Activated effector memory CD4-positive, alpha-beta T cell treated with anti-CD3 and anti-CD28 coated beads, Interleukin-2, amount 50 U/mL, for 16 hours (primary cell): ENCODE measurements around the gene PLB1.

ENCODE experiments used
- DNase-seq: peaks from one replicate; pipeline ENCODE4 v3.0.0-alpha.2; 2020

Gene PLB1, protein sequence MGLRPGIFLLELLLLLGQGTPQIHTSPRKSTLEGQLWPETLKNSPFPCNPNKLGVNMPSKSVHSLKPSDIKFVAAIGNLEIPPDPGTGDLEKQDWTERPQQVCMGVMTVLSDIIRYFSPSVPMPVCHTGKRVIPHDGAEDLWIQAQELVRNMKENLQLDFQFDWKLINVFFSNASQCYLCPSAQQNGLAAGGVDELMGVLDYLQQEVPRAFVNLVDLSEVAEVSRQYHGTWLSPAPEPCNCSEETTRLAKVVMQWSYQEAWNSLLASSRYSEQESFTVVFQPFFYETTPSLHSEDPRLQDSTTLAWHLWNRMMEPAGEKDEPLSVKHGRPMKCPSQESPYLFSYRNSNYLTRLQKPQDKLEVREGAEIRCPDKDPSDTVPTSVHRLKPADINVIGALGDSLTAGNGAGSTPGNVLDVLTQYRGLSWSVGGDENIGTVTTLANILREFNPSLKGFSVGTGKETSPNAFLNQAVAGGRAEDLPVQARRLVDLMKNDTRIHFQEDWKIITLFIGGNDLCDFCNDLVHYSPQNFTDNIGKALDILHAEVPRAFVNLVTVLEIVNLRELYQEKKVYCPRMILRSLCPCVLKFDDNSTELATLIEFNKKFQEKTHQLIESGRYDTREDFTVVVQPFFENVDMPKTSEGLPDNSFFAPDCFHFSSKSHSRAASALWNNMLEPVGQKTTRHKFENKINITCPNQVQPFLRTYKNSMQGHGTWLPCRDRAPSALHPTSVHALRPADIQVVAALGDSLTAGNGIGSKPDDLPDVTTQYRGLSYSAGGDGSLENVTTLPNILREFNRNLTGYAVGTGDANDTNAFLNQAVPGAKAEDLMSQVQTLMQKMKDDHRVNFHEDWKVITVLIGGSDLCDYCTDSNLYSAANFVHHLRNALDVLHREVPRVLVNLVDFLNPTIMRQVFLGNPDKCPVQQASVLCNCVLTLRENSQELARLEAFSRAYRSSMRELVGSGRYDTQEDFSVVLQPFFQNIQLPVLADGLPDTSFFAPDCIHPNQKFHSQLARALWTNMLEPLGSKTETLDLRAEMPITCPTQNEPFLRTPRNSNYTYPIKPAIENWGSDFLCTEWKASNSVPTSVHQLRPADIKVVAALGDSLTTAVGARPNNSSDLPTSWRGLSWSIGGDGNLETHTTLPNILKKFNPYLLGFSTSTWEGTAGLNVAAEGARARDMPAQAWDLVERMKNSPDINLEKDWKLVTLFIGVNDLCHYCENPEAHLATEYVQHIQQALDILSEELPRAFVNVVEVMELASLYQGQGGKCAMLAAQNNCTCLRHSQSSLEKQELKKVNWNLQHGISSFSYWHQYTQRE (N-terminal part only)

DNA sequence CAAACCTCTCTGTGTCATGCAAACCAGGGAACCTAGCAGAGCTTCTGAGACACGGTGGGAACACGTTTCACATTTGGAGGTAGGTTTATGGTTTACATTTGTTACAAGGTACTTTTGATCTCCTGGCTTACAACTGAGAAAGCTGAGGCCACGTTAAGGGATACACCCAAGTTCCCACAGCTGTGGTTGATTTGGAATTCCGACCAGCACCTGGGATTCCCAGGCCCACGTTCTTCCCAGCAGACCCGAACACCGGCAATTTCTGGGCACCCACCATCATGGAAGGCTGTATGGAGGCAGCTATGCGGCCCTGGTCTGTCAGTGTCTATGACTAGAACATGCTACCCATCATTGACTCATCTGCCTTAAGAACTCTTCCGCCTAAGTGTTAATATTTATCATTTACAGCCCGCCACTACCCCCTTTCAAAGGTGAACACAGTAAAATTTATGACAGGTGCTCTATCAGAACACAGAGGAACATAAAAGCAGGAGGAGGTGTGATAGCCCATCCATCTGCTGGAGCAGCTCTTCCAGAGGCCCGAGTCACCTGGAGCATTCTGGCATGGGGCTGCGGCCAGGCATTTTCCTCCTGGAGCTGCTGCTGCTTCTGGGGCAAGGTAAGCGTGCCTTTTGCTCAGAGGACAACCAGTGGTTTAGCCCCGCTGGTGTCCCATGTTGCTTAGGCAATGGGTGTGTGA, at the start of gene PLB1:
TSS of gene PLB1 (plus strand) at position 510 of the 700 bp plus-strand sequence. CDS start at position 565, 55 bp downstream.
- DNase-seq, result no peak

DNA sequence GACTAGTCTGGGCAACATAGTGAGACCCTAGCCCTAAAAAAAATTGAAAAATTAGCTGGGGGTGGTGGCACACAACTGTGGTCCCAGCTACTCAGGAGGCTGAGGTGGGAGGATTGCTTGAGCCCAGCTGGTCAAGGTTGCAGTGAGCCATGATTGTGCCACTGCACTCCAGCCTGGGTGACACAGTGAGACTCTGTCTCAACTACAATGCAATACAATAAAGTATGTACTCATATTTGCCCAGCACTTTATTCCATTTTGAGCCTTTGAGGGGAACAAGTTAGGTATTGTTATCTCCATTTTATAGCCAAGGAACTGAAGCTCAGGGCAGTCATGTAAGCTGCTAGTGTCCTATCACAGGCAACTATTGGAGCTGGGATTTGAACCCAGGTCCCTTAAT, 49.3 kb upstream of the PLB1 start:
- DNase-seq, result no peak

DNA sequence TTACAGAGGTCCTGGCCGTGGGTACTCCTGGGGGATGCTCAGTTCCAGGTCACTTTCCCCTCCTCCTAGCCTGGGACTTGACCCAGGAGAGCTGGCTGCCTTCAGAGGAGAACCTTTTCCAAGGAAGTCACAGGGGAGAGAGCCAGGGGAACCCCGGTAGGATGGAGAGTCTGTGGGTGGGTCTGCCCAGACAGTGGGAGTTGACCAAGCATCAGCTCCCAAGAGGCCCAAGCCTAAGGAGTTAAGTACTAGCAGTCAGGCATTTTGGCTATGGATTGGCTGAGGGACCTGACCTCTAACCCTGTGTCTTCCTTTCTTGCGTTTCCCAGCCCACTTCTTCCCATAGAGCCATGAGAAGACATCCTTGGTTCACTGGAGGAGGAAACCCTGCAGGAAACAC, 48.8 kb upstream of the PLB1 start:
- DNase-seq, result no peak

DNA sequence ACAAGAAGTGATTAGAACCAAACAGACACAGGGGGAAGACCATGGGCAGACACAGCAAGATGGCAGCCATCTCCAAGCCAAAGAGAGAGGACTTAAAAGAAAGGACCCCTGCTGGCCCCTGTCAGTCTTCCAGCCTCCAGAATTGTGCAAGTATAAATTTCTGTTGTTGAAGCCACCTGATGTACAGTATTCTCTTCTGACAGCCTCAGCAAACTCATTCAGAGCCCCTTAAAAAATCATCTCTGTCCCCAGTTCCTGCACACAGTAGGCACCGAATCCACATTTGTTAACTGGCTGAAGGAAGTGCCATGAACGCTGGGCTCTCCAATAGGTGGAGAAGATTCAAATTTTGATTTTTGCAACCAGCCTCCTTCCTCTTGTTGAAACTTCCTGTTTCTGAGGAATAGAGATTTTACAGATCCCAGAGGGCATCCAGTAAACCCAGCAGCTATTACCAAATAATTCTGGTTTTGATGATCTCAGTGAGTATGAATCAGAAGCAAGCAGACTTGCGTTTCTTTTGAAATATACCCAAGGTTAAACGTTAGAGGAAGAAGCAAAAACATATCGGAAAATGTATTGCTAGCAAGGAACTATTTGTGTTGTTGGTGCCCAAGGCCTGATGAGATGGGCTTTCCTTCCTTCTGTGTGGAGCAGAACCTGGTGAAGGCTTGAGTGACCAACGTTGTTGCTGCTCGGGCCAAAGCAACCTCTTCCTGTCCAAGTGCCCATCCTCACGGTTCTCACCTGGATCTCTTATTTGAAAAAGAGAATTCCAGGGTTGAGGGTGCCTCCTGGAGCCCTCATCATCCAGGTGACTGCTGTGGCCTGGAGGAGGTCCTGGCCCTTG, 47.7 kb upstream of the PLB1 start:
- DNase-seq, result no peak

DNA sequence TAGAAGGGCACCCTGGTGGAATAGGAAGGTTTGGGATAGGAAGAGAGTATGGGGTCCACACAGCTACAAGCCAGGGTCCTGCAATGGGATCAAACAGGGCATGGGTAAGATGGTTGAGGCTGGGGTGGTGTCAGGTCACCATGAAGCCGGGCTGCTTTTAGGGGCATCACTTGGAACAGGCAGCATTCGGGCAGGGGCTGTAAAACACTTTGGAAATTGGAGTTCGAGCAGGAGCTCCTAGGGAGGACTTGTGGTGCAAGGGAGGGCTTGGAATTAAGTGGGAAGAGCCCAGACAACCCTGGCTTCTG, 47.1 kb upstream of the PLB1 start:
- no peak for DNase-seq

DNA sequence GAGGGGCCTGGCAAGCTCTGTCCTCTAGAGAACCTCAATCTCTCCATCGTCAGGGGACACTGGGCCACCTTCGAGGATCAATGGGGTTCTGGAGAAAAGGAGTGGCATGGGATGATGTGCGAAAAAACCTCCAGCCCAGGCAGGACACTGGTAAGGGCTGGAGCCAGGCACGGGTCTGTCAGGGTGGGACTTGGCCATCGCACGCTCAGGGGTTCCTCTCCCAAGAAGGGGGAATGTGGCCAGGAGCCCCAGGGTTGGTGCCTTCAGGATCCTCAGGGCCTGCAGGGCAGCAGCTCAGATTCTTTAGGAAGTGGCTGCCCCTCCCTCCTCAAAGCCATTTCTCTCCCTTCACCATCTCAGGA, 46.8 kb upstream of the PLB1 start:
- DNase-seq, result no peak

DNA sequence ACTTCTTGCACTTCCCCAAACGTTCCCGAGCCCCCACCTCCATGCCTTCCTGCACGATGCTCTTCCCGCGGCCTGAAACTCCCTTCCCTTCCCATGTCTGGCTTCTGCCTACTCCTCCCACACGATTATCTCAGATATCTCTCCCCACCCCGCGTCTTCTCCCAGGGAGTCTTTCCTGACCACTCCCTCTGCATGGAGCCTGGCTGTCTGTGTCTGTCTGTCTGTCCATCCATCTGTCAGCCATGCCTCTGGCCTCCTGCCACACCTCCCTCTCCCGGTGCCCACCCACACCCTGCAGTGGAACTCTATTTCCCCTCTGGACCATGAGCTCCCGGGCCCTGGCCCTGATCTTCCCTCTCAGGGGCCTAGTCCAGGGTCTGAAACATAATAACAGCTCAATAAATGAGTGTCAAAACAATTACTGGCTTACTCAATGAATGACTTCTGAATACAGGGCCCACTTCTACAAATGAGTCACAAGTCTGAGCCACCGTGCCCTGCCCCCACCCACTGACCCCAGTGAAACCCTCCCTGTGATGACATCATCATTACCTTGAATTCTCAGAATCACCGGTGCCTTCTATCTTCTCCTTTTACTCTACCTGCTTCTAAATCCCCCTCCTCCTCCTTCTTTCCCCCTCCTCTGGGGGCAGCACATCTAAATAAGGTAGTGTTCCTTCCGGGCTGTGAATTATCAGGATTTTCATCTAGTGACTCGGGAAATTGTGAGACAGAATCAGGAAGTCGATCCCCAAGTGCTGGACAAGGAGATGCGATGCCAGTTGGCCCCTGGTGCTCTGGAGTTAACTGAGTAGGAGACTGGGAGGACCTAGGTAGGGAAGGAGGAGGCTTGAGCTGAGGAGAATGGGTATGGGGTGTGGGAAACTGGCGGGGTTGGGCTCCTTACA, 46.1 kb upstream of the PLB1 start:
- DNase-seq, result peak; percentile 92

DNA sequence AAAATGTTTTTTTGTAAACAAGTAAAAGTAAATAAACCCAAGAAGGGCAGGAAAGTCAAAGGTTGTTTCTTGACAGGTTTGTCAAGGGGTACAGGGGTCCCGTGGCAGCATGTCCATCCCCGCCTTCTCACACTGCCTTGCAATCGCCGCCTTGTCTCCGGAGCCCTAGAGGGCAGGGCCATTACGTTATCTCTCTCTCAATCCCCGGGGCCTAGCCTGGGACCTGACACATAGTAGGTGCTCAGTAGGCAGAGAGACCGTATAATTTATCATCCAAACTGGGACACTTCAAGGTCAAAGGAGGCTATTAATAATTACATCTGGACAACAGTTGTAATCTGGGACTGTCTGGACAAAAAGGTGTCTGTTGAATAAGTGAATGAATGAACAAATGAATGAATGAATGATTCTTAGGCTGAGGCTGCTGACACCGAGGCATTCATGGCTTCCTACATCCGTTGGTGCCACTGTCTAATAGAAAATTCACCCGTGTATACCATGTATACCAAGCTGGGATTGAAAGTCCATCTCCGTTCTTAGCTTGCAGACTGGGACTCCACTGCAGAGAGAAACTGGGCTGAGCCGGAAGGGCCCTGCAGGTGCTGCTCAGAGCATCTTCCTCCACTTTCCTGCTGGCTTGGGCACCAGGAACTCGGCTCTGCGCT, 44.8 kb upstream of the PLB1 start:
- DNase-seq, result no peak

DNA sequence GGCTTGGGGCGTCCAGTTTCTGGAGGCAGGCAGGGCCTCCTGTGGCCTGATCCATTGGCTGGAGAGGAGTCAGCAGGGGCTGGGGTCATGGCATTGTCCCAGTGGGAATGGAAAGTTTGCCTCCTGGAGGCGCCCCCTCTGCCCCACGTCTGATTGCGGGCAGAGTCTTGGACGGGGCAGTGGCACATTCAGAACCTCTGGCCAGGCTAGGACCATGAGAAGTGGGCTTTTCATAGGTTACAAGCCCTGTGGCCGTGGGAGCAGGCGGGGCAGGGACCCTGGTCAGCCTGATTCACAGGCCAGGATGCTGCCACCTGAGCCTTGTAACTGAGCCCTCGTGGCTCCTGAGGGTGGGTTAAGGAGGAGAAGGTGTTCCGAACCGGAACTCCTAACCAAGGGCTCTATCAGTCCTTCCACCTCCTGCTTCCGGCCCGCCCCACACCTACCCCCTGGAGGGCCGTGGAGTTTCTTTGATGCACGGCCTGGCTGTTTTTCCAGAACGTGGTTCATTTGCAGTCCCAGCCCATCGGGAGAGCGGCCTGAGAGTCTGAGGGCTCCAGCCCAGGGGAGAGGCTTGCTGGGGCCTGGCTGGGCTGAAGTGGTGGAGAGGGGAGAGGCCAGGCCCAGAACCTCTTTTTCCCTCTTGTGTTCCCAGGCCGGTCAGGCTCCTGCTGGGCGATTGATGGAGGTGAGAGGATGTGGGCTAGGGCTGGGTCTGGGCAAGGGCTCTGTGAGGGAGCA, 43.9 kb upstream of the PLB1 start:
- DNase-seq, result no peak

DNA sequence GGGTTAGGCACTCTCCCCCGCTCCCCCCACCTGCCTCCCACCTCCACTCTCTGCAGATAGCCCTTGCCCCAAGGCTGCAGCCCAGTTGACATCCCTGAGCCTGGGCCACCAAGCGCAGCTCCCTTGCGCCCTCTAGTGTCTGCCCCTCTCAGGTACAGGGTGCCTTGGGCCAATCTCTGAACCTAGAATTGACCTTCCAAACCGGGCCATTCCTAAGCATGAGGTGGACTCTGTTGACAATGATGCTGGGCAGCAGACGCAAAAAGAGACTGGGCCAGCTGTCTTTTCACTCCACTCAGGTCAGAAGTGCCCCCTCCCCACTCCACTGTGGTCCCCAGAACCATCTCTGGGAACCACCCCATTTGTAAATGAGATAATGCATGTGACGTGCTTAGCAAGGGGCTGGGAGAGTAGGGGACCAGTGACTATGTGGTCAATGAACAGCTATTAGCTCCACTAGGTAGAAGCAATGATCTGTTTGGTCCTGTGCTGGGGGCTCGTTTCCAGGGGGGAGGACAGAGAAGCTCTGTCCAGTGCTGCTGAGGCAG, 43.3 kb upstream of the PLB1 start:
- DNase-seq, result peak; percentile 92

DNA sequence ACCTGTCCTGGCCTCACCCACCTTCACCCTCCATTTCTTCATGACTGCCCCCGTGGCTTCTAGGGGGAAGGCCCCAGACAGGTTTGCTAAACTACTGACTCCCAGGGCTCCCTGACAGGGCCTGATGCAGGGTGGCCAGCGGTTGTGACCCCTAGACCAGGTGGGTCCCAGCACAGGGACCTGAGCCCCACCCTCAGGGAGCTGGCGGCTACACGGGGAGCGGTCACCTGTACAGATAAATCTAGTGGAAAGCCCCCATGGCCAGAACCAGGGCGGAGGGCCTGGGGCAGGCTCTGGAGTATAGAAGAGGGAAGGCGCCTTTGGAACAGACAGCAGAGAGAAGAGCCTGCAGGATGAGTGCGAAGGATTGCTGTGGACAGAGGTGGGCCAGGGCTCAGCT, 42.5 kb upstream of the PLB1 start:
- DNase-seq, result no peak

DNA sequence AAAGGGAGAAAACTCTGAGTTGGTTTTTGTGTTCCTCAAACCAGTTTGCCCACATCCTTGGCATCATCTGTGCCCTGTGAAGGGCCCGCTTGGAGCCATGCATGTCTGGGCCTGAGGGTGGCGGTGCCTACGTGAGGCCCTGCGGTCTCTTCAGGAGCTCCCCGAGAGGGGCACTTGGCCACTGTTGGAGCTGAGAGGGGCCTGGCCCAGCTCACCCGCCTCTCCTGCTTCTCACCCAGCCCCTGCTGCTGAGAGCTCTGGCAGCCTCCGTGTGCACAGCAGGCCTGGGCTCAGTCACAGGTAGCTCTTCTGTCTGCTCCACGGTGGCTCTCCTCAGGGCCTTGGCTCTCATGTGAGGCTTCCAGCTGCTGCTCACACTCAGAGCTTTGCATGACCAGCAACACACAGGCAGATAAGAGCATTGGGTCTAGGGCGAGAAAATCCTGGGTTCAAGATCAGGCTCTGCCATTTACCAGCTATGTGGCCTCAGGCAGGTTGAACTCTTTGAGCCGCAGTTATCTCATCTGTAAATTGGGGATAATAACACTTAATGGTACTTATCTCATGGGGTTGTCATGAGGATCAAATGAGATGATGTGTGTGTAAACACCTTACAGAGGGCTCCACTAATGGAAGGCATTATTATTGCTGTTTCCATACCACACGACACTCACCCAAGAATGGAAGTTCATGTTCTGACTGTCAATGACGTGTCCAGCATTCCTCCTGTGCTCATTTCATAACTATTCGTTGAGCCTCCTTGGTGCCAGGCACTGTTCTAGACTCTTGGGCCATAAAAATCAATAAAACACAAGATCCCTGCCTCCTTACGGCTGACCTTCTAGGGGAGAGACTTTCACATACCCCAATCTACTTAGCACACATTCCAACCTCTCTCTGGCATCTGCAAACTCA, 41.6 kb upstream of the PLB1 start:
- DNase-seq, result no peak

DNA sequence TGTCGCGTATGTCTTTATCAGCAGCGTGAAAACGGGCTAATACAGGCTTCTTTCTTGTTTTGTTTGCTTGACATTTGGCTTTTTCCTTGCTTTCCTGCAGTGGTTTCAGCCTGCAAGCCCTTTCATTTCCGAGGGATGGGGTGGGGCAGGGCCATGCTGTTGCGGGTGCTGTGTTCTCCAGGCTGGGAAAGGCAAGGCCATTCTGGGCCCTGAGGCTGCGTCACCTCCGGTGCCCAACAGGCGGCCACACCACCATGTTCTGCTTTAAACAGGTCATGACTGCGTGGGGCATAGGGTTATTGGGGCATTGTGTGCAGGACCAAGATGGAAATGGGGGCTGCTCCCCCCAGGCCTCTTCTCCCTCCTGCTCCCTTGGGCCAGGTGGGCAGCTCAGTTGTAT, 38.6 kb upstream of the PLB1 start:
- no peak for DNase-seq

DNA sequence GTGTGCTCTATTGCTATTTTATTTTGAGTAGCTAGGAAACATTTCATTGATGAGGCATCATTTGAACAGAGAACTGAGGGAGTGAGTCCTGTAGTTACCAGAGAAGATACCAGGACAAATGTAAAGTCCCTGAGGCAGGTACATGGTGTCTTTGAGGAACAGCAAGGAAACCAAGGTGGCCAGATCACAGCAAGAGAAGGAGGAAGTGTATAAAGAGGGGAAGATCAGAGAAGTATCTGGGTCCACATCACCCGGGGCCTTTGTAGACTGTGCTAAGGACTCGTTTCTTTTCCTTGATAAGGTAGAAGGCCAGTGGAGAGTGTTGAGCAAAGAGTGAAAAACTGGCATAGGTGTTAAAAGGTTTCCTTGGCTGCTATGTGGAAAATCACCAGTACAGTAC, 34.8 kb upstream of the PLB1 start:
- DNase-seq, result no peak

DNA sequence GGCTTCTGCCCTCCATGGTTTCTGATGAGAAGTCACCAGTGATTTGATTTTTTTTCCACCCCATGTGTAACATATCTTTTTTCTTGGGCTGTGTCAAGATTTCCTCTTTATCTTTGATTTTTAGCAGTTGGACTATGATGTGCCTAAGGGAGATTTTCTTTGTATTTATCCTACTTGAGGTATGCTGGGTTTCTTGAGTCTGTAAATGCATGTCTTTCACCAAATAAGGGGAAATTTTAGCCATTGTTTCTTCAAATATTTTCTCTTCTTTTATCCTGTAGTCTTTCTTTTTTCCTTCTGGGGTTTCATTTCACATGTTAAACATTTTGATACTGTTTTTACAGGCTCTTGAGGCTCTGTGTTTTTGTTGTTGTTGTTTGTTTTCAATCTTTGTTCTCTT, 33.7 kb upstream of the PLB1 start:
- no peak for DNase-seq

DNA sequence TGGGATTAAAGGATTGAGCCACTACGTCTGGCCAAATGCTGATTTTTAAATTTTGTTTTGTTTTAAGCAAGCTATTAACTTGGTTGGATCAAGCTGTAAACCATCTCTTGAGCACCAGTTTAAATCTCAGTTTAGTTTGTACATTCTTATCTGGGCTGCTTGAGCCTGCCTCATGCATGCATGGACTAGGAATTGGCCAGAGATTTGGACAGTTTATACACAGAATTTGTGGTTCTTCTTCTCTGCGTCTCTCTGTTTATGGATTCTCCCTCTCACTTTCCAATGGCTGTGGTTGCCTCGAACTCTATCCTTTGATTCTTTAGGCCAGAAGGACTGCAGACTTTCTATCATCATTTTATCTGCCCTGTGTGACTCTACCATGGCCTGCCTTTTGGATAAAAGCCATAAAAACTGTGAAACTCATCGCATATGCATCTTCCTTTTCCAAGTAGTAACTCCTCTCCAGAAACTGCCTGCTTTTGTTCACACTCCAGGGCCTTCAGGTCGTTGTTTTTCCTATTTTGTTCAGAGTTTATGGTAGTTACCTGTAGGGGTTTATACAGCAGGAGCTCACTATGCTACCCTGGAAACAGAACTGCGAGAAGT, 32.5 kb upstream of the PLB1 start:
- DNase-seq, result no peak

DNA sequence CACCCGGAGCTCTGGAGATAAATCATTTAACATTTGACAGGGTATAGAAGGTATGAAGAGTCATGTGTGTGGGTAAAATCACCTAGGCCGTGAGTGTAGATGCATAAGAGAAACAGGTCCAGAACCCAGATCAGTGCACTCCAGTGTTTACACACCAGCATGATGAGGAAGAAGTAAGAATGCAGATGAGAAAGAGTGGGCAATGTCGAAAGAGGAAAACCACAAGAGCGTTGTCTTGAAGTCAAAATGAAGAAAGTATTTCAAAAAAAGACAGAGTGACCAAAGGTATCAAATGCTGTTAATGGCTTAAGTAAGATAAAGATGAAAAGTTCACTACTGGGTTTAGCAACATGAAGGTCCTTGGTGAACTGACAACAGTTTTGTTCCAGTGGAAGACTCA, 32.0 kb upstream of the PLB1 start:
- DNase-seq, result no peak
